ENCODE results near the gene KCNE1. TPM values are rescaled to one million over a fixed set of nuclear protein-coding genes. Genes with fewer than 3 reads are reported as not detected.

KCNE1 gene
- total and polyA plus RNA-seq, 2 of the 13 experiments (the other 11 are each of a cell fraction or from before 2014, with no cell fraction given) = 0.35 TPM; not detected in 1

DNA sequence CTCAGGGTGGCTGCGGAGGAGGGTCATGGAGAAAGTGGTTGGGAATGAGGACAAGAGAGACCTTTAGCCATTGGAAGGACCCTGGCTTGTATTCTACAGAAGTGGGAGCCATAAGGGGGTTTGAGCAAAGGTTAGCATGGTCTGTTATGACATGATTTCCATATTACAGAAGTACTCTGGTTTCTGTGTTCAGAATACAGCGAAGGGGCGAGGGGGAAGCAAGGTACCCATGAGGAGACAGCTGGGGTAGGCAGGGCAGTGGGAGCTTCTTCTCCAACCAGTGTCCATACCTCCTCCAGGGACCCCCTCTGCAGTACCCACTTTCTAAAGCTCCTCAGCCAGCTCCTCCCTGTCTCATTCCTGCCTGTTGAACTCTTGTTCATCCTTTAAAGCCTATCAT, 21.9 kb upstream of the KCNE1 start (continued):
- TF ChIP-seq ZNF772 (CRISPR knock-in tag; IDR thresholded peaks at IDR 0.05) = no peak

DNA sequence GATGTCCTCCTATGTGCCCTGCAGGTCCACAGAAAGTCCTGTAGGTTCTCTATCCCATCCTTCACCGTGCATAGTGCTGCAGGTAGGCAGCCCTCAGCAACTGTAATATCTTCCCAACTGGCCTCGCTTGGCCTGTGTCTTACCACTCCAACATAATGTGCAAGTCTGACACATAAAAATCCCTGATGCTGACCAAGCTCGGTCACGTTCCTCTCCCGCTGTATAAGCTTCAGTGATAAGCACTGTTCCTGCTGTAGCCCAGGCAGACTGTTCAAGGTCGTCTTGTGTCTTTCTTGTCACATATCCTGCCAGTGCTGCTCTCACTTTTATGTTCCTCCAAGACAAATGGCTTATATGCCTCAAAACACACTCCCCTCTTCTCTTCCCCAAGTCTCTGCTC, 19.4 kb upstream of the KCNE1 start:
- Histone ChIP-seq H3K4me1 (ENCODE audit: insufficient read depth, low read length) (peaks cover 36% of the 10 kb centered on the region), H3K27ac (ENCODE audit: extremely low read length, insufficient read depth, low read length) (no peak overlapping the region)
- no peak for FAIRE-seq

DNA sequence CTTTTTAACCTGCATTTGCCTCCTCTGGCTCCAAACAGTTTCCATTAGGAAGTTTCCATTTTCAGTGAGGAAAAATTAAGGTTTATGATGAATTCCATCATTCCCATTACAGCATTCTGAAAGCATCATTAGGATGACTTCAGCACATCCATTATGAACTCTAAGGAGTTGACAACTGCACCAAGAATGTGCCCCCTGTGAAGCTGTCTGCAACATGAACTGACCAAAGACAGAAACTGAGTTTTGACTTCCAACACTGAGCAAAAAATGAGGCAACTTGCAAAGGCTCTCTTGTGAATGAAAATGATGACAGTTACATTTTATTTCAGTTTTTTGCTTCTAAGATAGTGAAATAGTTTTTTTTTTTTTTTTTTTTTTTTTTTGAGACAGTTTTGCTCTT, 18.3 kb upstream of the KCNE1 start:
- Histone ChIP-seq H3K36me3 (replicated peaks in 1 of 2; ENCODE audit: control insufficient read depth in 1 of 2, insufficient read depth in 2 of 2, low read length in 2 of 2) (no peaks in the 10 kb centered on the region), H3K4me2 (ENCODE audit: low read depth, low read length) (no peak overlapping the region), H3K9ac (ENCODE audit: insufficient read depth, low read depth, low read length) (no peak overlapping the region), H3K27me3 (ENCODE audit: control insufficient read depth in 1 of 2, insufficient read depth in 2 of 2, low read length in 2 of 2) (no peaks in the 10 kb centered on the region), H3K4me1 (ENCODE audit: insufficient read depth, low read length) (peaks cover 37% of the 10 kb centered on the region), H2AFZ (ENCODE audit: low read length) (no peak overlapping the region), H3K9me3 (ENCODE audit: low read length) (no peaks in the 10 kb centered on the region), H3K27ac (ENCODE audit: extremely low read length, insufficient read depth, low read length) (no peak overlapping the region), H4K20me1 (ENCODE audit: insufficient read depth, low read length) (no peaks in the 10 kb centered on the region), H3K79me2 (ENCODE audit: insufficient read depth, low read length) (peaks cover 13% of the 10 kb centered on the region), H3K4me3 (replicated peaks in 1 of 3; ENCODE audit: insufficient read depth in 1 of 3, low read depth in 2 of 3, low read length in 3 of 3) (no peak overlapping the region)
- ATAC-seq (no peak), FAIRE-seq (no peak), DNase-seq (ENCODE audit: low spot score) (no peak)
- CTCF ChIA-PET (ENCODE audit: low intra/inter-chr PET ratio, low total read pairs) = no interaction called here
- POLR2A ChIA-PET = no interaction called here
- intact Hi-C loops (cut with micrococcal nuclease; ENCODE audit: unreplicated experiment) (no loop called here), in situ Hi-C loops (cut with HindIII; ENCODE audit: extremely low pct_ligation_motif_present, low pct_unique_long_range_greater_than_20kb) (no loop called here)
- no TSS peak for BruUV-seq (replicated peaks)
- TF ChIP-seq ELF1 (CRISPR knock-in tag; IDR thresholded peaks at IDR 0.05) (no peak), ZNF816 (CRISPR knock-in tag; IDR thresholded peaks at IDR 0.05; ENCODE audit: borderline replicate concordance) (no peak), MAZ (IDR thresholded peaks at IDR 0.05; ENCODE audit: borderline replicate concordance, low read depth, low read length) (no peak), MAZ (CRISPR knock-in tag; IDR thresholded peaks at IDR 0.05; ENCODE audit: low read depth) (no peak), ZNF567 (CRISPR knock-in tag; IDR thresholded peaks at IDR 0.05; ENCODE audit: borderline replicate concordance) (no peak), RBAK (CRISPR knock-in tag; IDR thresholded peaks at IDR 0.05) (no peak)
- TF ChIP-seq, protein P1, sequence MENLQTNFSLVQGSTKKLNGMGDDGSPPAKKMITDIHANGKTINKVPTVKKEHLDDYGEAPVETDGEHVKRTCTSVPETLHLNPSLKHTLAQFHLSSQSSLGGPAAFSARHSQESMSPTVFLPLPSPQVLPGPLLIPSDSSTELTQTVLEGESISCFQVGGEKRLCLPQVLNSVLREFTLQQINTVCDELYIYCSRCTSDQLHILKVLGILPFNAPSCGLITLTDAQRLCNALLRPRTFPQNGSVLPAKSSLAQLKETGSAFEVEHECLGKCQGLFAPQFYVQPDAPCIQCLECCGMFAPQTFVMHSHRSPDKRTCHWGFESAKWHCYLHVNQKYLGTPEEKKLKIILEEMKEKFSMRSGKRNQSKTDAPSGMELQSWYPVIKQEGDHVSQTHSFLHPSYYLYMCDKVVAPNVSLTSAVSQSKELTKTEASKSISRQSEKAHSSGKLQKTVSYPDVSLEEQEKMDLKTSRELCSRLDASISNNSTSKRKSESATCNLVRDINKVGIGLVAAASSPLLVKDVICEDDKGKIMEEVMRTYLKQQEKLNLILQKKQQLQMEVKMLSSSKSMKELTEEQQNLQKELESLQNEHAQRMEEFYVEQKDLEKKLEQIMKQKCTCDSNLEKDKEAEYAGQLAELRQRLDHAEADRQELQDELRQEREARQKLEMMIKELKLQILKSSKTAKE (CRISPR knock-in tag; IDR thresholded peaks at IDR 0.05; ENCODE audit: borderline replicate concordance) = no peak
- TF ChIP-seq, protein P2, sequence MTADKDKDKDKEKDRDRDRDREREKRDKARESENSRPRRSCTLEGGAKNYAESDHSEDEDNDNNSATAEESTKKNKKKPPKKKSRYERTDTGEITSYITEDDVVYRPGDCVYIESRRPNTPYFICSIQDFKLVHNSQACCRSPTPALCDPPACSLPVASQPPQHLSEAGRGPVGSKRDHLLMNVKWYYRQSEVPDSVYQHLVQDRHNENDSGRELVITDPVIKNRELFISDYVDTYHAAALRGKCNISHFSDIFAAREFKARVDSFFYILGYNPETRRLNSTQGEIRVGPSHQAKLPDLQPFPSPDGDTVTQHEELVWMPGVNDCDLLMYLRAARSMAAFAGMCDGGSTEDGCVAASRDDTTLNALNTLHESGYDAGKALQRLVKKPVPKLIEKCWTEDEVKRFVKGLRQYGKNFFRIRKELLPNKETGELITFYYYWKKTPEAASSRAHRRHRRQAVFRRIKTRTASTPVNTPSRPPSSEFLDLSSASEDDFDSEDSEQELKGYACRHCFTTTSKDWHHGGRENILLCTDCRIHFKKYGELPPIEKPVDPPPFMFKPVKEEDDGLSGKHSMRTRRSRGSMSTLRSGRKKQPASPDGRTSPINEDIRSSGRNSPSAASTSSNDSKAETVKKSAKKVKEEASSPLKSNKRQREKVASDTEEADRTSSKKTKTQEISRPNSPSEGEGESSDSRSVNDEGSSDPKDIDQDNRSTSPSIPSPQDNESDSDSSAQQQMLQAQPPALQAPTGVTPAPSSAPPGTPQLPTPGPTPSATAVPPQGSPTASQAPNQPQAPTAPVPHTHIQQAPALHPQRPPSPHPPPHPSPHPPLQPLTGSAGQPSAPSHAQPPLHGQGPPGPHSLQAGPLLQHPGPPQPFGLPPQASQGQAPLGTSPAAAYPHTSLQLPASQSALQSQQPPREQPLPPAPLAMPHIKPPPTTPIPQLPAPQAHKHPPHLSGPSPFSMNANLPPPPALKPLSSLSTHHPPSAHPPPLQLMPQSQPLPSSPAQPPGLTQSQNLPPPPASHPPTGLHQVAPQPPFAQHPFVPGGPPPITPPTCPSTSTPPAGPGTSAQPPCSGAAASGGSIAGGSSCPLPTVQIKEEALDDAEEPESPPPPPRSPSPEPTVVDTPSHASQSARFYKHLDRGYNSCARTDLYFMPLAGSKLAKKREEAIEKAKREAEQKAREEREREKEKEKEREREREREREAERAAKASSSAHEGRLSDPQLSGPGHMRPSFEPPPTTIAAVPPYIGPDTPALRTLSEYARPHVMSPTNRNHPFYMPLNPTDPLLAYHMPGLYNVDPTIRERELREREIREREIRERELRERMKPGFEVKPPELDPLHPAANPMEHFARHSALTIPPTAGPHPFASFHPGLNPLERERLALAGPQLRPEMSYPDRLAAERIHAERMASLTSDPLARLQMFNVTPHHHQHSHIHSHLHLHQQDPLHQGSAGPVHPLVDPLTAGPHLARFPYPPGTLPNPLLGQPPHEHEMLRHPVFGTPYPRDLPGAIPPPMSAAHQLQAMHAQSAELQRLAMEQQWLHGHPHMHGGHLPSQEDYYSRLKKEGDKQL (CRISPR knock-in tag; IDR thresholded peaks at IDR 0.05; ENCODE audit: low read depth) = no peak

More for the DNA sequence above, 19.4 kb upstream of the KCNE1 start:
- DNase-seq (ENCODE audit: low spot score) (no peak), ATAC-seq (no peak)
- TF ChIP-seq TBL1XR1 (IDR thresholded peaks at IDR 0.05; ENCODE audit: borderline replicate concordance, low read length, partially characterized antibody) = no peak
- ChIA-PET POLR2A (no interaction called here), CTCF (ENCODE audit: low intra/inter-chr PET ratio, low total read pairs) (no interaction called here)
- H3K36me3 ChIP-seq (replicated peaks in 1 of 2; ENCODE audit: control insufficient read depth in 1 of 2, insufficient read depth in 2 of 2, low read length in 2 of 2) = no peaks in the 10 kb centered on the region
- H4K20me1 ChIP-seq (ENCODE audit: insufficient read depth, low read length) = no peaks in the 10 kb centered on the region
- H3K27me3 ChIP-seq (ENCODE audit: control insufficient read depth in 1 of 2, insufficient read depth in 2 of 2, low read length in 2 of 2) = no peaks in the 10 kb centered on the region
- BruUV-seq (replicated peaks) = no TSS peak
- WGBS (ENCODE audit: low lambda C conversion rate) = 89% methylated on average over 6 of the region's 6 CpGs
- no peak overlapping the region for H3K4me2 ChIP-seq (ENCODE audit: low read depth, low read length)
- no peak overlapping the region for H3K4me3 ChIP-seq (replicated peaks in 1 of 3; ENCODE audit: insufficient read depth in 1 of 3, low read depth in 2 of 3, low read length in 3 of 3)
- intact Hi-C loops (cut with micrococcal nuclease; ENCODE audit: unreplicated experiment) (no loop called here), in situ Hi-C loops (cut with HindIII; ENCODE audit: extremely low pct_ligation_motif_present, low pct_unique_long_range_greater_than_20kb) (no loop called here)
- H3K79me2 ChIP-seq (ENCODE audit: insufficient read depth, low read length) = peaks cover 2% of the 10 kb centered on the region
- H3K9ac ChIP-seq (ENCODE audit: insufficient read depth, low read depth, low read length) = no peak overlapping the region
- H2AFZ ChIP-seq (ENCODE audit: low read length) = no peak overlapping the region
- H3K9me3 ChIP-seq (ENCODE audit: low read length) = no peaks in the 10 kb centered on the region
